ENCODE measurements around the gene ATP1A4.

The ATP1A4 gene

DNA sequence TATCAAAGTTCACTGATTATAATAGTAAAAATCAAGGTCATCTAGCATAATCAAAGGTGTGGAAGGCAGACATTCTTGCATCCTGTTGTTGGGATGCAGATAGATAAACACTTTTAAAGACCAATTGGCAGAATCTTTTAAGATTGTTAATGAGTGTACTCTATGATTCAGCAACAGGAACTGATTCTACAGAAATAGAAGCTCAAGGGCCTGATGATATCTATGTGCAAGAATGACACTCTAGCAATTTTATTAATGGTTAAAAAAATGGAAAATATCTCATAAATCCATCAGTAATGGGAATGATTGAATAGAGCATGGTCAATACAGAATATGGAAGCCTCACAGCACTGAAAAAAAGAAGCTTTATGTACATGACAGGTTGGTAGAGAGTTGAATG, 2.2 kb upstream of the ATP1A4 start:
- in situ Hi-C loops (cut with HindIII; ENCODE audit: low sequenced_read_pairs): no loop called here
- no peak for TF ChIP-seq CTCF (IDR thresholded peaks at IDR 0.05; ENCODE audit: low read depth, low read length)
- DNase-seq (ENCODE audit: low read depth, low spot score): no peak
- no peak overlapping the region for H3K4me3 ChIP-seq (ENCODE audit: low read depth, low read length)

- no peak overlapping the region for H3K4me3 ChIP-seq (ENCODE audit: low read depth, low read length)
- TF ChIP-seq CTCF (IDR thresholded peaks at IDR 0.05; ENCODE audit: low read depth, low read length): no peak
- in situ Hi-C loops (cut with HindIII; ENCODE audit: low sequenced_read_pairs): no loop called here
- no peak for DNase-seq (ENCODE audit: low read depth, low spot score)
These were observed 1.7 kb upstream of the ATP1A4 start for GRCh38 chr1:160149716-160150115.

- no peak for DNase-seq (ENCODE audit: low read depth, low spot score)
- TF ChIP-seq CTCF (IDR thresholded peaks at IDR 0.05; ENCODE audit: low read depth, low read length): no peak
- in situ Hi-C loops (cut with HindIII; ENCODE audit: low sequenced_read_pairs): no loop called here
- no peak overlapping the region for H3K4me3 ChIP-seq (ENCODE audit: low read depth, low read length)
These were observed 3.4 kb downstream of the ATP1A4 start for GRCh38 chr1:160154790-160155189.

DNA sequence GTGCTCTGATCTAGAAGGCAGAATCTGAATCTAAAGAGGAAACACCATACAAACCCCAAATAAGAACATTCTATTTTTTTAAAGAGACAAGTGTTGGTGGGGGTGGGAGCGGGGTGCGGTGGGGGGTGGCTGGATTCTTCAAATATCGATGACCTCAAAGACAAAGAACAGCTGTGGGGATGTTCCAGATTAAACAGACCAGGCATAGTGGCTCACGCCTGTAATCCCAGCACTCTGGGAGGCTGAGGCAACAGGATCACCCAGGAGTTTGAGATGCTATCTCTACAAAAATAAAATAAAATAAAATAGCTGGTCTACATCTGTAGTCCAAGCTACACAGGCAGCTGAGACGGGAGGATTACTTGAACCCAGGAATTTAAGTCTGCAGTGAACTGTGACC, 5.0 kb downstream of the ATP1A4 start:
- in situ Hi-C loops (cut with HindIII; ENCODE audit: low sequenced_read_pairs): no loop called here
- no peak for TF ChIP-seq CTCF (IDR thresholded peaks at IDR 0.05; ENCODE audit: low read depth, low read length)
- H3K4me3 ChIP-seq (ENCODE audit: low read depth, low read length): no peak overlapping the region
- no peak for DNase-seq (ENCODE audit: low read depth, low spot score)

- in situ Hi-C loops (cut with HindIII; ENCODE audit: low sequenced_read_pairs): no loop called here
- TF ChIP-seq CTCF (IDR thresholded peaks at IDR 0.05; ENCODE audit: low read depth, low read length): no peak
- no peak overlapping the region for H3K4me3 ChIP-seq (ENCODE audit: low read depth, low read length)
- DNase-seq (ENCODE audit: low read depth, low spot score): no peak
These were observed 5.8 kb downstream of the ATP1A4 start for GRCh38 chr1:160157174-160157573.

DNA sequence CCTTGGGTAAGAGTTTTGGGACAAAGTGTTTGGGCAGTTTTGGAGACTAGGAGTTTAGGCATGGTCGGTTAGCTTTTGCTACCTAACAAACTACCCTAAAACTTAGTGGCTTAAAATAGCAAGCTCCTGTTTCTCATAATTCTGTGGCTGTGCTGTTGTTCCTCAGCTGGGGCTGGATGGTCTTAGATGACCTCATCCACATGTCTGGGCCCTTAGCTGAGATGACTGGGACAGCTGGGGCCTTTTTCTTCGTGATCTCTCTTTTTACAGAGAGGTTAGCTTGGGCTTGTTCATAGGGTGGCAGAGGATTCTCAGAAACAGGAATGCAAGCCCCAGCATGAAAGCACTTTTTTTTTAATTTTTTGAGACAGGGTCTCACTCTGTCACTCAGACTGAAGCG, 6.6 kb downstream of the ATP1A4 start:
- in situ Hi-C loops (cut with HindIII; ENCODE audit: low sequenced_read_pairs): no loop called here

More for the DNA sequence above, 6.6 kb downstream of the ATP1A4 start:
- DNase-seq (ENCODE audit: low read depth, low spot score): no peak
- no peak for TF ChIP-seq CTCF (IDR thresholded peaks at IDR 0.05; ENCODE audit: low read depth, low read length)
- H3K4me3 ChIP-seq (ENCODE audit: low read depth, low read length): no peak overlapping the region
